GM12878 (cell line): ENCODE data around the gene CFAP141. TPM values are rescaled to one million over a fixed set of nuclear protein-coding genes. Genes with fewer than 3 reads are reported as not detected.

Experiments
- ATAC-seq: fragments of 200-7000 bp; cut with Tn5 transposase; 3 replicates; pipeline ENCODE4 v1.9.1; 2020; ENCODE audit warnings: mild to moderate bottlenecking, moderate library complexity
- BruUV-seq: library from RNA; stranded (reverse); fragments of 400-500 nt; replicated peaks from 2 replicates; lab custom pipeline; 2021; lab: Mats Ljungman, UMichigan
- CTCF ChIA-PET: fragments of 300-600 bp; sonication (Branson Sonifier 250); formaldehyde crosslinking; extraction: SDS; loops from one replicate; lab custom pipeline; 2021; ENCODE audit warnings: inconsistent platforms; lab: Yijun Ruan, JAX
- POLR2A ChIA-PET: fragments of 350-600 bp; formaldehyde crosslinking; extraction: SDS; loops from one replicate; lab custom pipeline; 2021; ENCODE audit warnings: inconsistent platforms; lab: Charles Lee
- RAD21 ChIA-PET: fragments of 300-600 bp; sonication (Branson Sonifier 250); formaldehyde crosslinking; loops from one replicate; lab custom pipeline; 2023; ENCODE audit warnings: antibody characterized with exemption; ENCODE audit not compliant: unreplicated experiment; lab: Charles Lee
- SMC1A ChIA-PET: fragments of 300-600 bp; sonication (Branson Sonifier 250); formaldehyde crosslinking; loops from one replicate; lab custom pipeline; 2023; ENCODE audit not compliant: unreplicated experiment, uncharacterized antibody; lab: Charles Lee
- DNase-seq: peaks from one replicate; pipeline ENCODE4 v3.0.0-alpha.2; 2011; ENCODE audit warnings: low read depth, low spot score
- FAIRE-seq: peaks from 3 replicates; lab custom pipeline; 2011; peaks lifted over from hg19 to GRCh38; lab: Jason Lieb, UNC
- H2AFZ ChIP-seq: 2 replicates; pipeline ENCODE4 v1.6.0; 2011; ENCODE audit warnings: low read depth, low read length, control low read depth; ENCODE audit not compliant: control insufficient read depth
- H3K27ac ChIP-seq: 2 replicates; pipeline ENCODE4 v1.5.1; 2011; ENCODE audit warnings: control low read depth; ENCODE audit not compliant: control insufficient read depth, insufficient read depth
- H3K27me3 ChIP-seq, 2 experiments: replicated peaks in 1 of 2; 2 replicates each; pipeline versions ENCODE4 v1.6.0 to v1.6.1; 2011; ENCODE audit warnings: low read length in 1 of 2; ENCODE audit not compliant: control insufficient read depth in 2 of 2, insufficient read depth in 2 of 2
- H3K36me3 ChIP-seq, 2 experiments: 2 replicates each; pipeline ENCODE4 v1.5.1; 2011; ENCODE audit warnings: low read length in 1 of 2; ENCODE audit not compliant: control insufficient read depth in 2 of 2, insufficient read depth in 2 of 2
- H3K4me1 ChIP-seq: 2 replicates; pipeline ENCODE4 v1.6.1; 2011; ENCODE audit warnings: mild to moderate bottlenecking, low read length, moderate library complexity, mixed read lengths; ENCODE audit not compliant: control insufficient read depth, insufficient read depth
- H3K4me2 ChIP-seq: 2 replicates; pipeline ENCODE4 v1.6.0; 2011; ENCODE audit warnings: control low read depth; ENCODE audit not compliant: control insufficient read depth, insufficient read depth
- H3K4me3 ChIP-seq: fragments of 200-600 bp; sonication (generic); 2 replicates; pipeline ENCODE4 v1.5.1; 2016
- H3K79me2 ChIP-seq: 2 replicates; pipeline ENCODE4 v1.6.0; 2011; ENCODE audit warnings: low read length; ENCODE audit not compliant: control insufficient read depth, insufficient read depth
- H3K9ac ChIP-seq: 2 replicates; pipeline ENCODE4 v1.8.0; 2011; ENCODE audit warnings: low read length, control low read depth, mixed read lengths; ENCODE audit not compliant: control insufficient read depth, insufficient read depth
- H3K9me3 ChIP-seq: replicated peaks from 3 replicates; pipeline ENCODE4 v1.5.1; 2011; ENCODE audit warnings: mild to moderate bottlenecking, low read length; ENCODE audit not compliant: control insufficient read depth, insufficient read depth
- H4K20me1 ChIP-seq: 2 replicates; pipeline ENCODE4 v1.6.0; 2011; ENCODE audit not compliant: control insufficient read depth, insufficient read depth
- IKZF1 ChIP-seq: fragments of 450-650 bp; conservative IDR thresholded peaks from 2 replicates; pipeline ENCODE4 v1.6.1; 2017; ENCODE audit warnings: antibody characterized with exemption, mild to moderate bottlenecking
- MAX ChIP-seq: IDR thresholded peaks from 2 replicates; pipeline ENCODE4 v1.6.1; 2012; ENCODE audit warnings: low read depth, low read length, improper control_type of control experiment
- POLR2A ChIP-seq: IDR thresholded peaks from 2 replicates; pipeline ENCODE4 v1.6.1; 2011; ENCODE audit warnings: low read depth, mild to moderate bottlenecking, low read length
- SMC3 ChIP-seq: IDR thresholded peaks from 2 replicates; pipeline ENCODE4 v1.6.1; 2011; ENCODE audit warnings: low read length, improper control_type of control experiment, borderline replicate concordance
- TAF1 ChIP-seq: IDR thresholded peaks from 2 replicates; pipeline ENCODE4 v1.6.1; 2011; ENCODE audit warnings: mild to moderate bottlenecking, low read depth, low read length, borderline replicate concordance
- TBL1XR1 ChIP-seq: IDR thresholded peaks from 2 replicates; pipeline ENCODE4 v1.6.1; 2012; ENCODE audit warnings: low read depth, low read length, improper control_type of control experiment
- ZNF622 ChIP-seq: fragments of 450-650 bp; IDR thresholded peaks from 2 replicates; pipeline ENCODE4 v1.6.1; 2017; ENCODE audit warnings: mild to moderate bottlenecking, inconsistent platforms
- ZSCAN29 ChIP-seq: fragments of 450-650 bp; IDR thresholded peaks from 2 replicates; pipeline ENCODE4 v1.6.1; 2017; ENCODE audit warnings: mild to moderate bottlenecking, moderate library complexity
- ZZZ3 ChIP-seq: IDR thresholded peaks from 2 replicates; pipeline ENCODE4 v1.6.1; 2011; ENCODE audit warnings: low read depth; ENCODE audit not compliant: control insufficient read depth, insufficient read length
- WGBS: methylation state at CpG from one replicate; pipeline ENCODE4 v1.1.6; 2016; ENCODE audit warnings: low lambda C conversion rate; ENCODE audit not compliant: insufficient replicate concordance, insufficient coverage; ENCODE audit errors: missing lambda C conversion rate; 5-methylcytosine and 5-hydroxymethylcytosine counted together
- in situ Hi-C: fragments of 300-500 bp; cut with MboI; formaldehyde crosslinking; loops from 9 replicates; pipeline ENCODE4 v1.14.3; 2018; ENCODE audit warnings: mixed read lengths
- intact Hi-C: fragments of 100-400 bp; cut with micrococcal nuclease; formaldehyde crosslinking; loops from one replicate; pipeline ENCODE4 v1.14.2; 2022; ENCODE audit not compliant: unreplicated experiment
- polyA plus RNA-seq, 11 experiments: library from polyadenylated mRNA; depleted of rRNA in 4 of 11; unstranded in 6 of 11; stranded (reverse) in 5 of 11; fragments of >200 nt; fragmentation: Nextera tagmentation in 4 of 11; fragmentation: Illumina TruSeq in 1 of 11; extraction: Ambion mirVana in 4 of 11; extraction: Trizol in 1 of 11; gene quantifications; 1 replicate in 1 of 11; 2 replicates in 10 of 11; pipeline versions ENCODE4 v1.2.1 to v1.2.3, GENCODE V29; 2011 to 2016; ENCODE audit warnings: inconsistent platforms in 2 of 11, missing spikeins in 2 of 11, low read depth in 1 of 11
- total RNA-seq, 4 experiments: library from RNA; depleted of rRNA in 3 of 4; stranded (reverse); fragments of >200 nt in 3 of 4; fragmentation: Illumina TruSeq in 1 of 4; extraction: Trizol in 1 of 4; gene quantifications; 2 replicates each; pipeline versions ENCODE4 v1.2.1 to v1.2.3, GENCODE V29; 2013 to 2021

Gene CFAP141
- total and polyA plus RNA-seq, 10 of the 15 experiments (the other 5 are each of a cell fraction or from before 2014, with no cell fraction given) = not detected

- peaks cover 67% of the 10 kb centered on the region for H3K79me2 ChIP-seq
- no peak for ATAC-seq
- no peak for DNase-seq
- no peak overlapping the region for H3K27ac ChIP-seq
- H4K20me1 ChIP-seq = peaks cover 36% of the 10 kb centered on the region
- H3K4me3 ChIP-seq = no peak overlapping the region
- ChIA-PET RAD21 (interaction anchor here (0.8 kb wide), 1 partner anchor 209 kb away, joined by 3 read pairs; the partner anchor contains the start of gene CREB3L4), POLR2A (interaction anchor here (1.1 to 1.3 kb wide), 2 partner anchors 15 to 19 kb away, joined by 4 to 9 read pairs; no protein-coding TSS in a partner anchor), CTCF (interaction anchor here (2.0 kb wide), 1 partner anchor 23 kb away, joined by 5 read pairs; no protein-coding TSS in a partner anchor), SMC1A (interaction anchor here (1.3 to 2.6 kb wide), 2 partner anchors 10 to 15 kb away, joined by 3 to 10 read pairs; partner anchors contain the start of gene TPM3)
- 25% methylated on average over 2 of the region's 2 CpGs for WGBS
- H3K9me3 ChIP-seq = no peaks in the 10 kb centered on the region
- no TSS peak for BruUV-seq
- H3K9ac ChIP-seq = no peak overlapping the region
- in situ Hi-C loops (no loop called here), intact Hi-C loops (no loop called here)
- H3K27me3 ChIP-seq = no peaks in the 10 kb centered on the region
- H3K36me3 ChIP-seq = peaks cover 20 to 49% of the 10 kb centered on the region in 2 experiments
- TF ChIP-seq IKZF1 (no peak), POLR2A (no peak), TAF1 (no peak), MAX (no peak), TBL1XR1 (no peak)
- H3K4me1 ChIP-seq = peaks cover 17% of the 10 kb centered on the region
- 0 out of 2 replicates have a peak overlapping the region, but pooled peaks have one; percentile 4 for H3K4me2 ChIP-seq
- FAIRE-seq = no peak
- H2AFZ ChIP-seq = no peak overlapping the region
Measured at GRCh38 chr1:154176337-154176736, 29.8 kb downstream of the CFAP141 start.

DNA sequence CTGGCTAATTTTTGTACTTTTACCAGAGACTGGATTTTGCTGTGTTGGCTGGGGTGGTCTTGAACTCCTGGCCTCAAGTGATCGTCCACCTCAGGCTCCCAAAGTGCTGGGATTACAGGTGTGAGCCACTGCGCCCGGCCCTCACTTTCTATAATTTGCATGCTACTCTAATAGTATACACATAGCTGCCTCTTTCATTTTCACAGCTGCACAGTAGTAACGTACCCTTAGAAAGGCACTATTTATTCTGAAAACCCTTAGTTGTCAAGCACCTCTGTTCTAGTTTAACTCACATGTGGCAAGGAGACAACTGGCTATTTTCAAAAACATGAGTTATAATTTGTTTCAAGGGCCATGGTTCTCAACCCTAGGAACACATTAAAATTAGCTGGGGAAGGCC, 31.5 kb downstream of the CFAP141 start:
- in situ Hi-C loops = no loop called here
- no peak for FAIRE-seq
- no peak overlapping the region for H2AFZ ChIP-seq
- no peak overlapping the region for H3K4me2 ChIP-seq
- H3K79me2 ChIP-seq = peaks cover 51% of the 10 kb centered on the region
- no peaks in the 10 kb centered on the region for H3K9me3 ChIP-seq
- no peak for DNase-seq
- peaks cover 11% of the 10 kb centered on the region for H3K4me1 ChIP-seq
- WGBS = 12% methylated on average over 4 of the region's 4 CpGs
- intact Hi-C loops = no loop called here
- no peak overlapping the region for H3K27ac ChIP-seq
- peaks cover 23 to 59% of the 10 kb centered on the region in 2 experiments for H3K36me3 ChIP-seq
- POLR2A ChIA-PET = interaction anchor here (0.7 kb wide), 3 partner anchors 11 to 474 kb away, joined by 5 read pairs; no protein-coding TSS in a partner anchor
- CTCF ChIA-PET = interaction anchor here (2.0 kb wide), 1 partner anchor 25 kb away, joined by 5 read pairs; no protein-coding TSS in a partner anchor
- ATAC-seq = 0 out of 3 replicates have a peak, but pooled peaks have one; percentile 16
- no peak overlapping the region for H3K4me3 ChIP-seq
- BruUV-seq = no TSS peak
- no peak overlapping the region for H3K9ac ChIP-seq
- SMC1A ChIA-PET = interaction anchor here (0.8 to 1.6 kb wide), 2 partner anchors 49 to 466 kb away, joined by 3 read pairs; no protein-coding TSS in a partner anchor
- TF ChIP-seq ZNF622 (no peak), ZZZ3 (no peak), SMC3 (no peak), ZSCAN29 (no peak)
- RAD21 ChIA-PET = no interaction called here
- H3K27me3 ChIP-seq = no peaks in the 10 kb centered on the region
- H4K20me1 ChIP-seq = peaks cover 24% of the 10 kb centered on the region
